ENCODE results near the gene MGAT3. TPM values are rescaled to one million over a fixed set of nuclear protein-coding genes. Genes with fewer than 3 reads are reported as not detected.
"Not testable (repeated sequence)": the region's sequence is repeated elsewhere in the genome, so short reads cannot be mapped to it uniquely, and the experiment has no call there.

The MGAT3 gene
- total RNA-seq, 1 experiment from 2014 or later: not detected

- DNase-seq (ENCODE audit: low read depth): no peak
These were observed 34.3 kb downstream of the MGAT3 start for GRCh38 chr22:39490966-39491680.

- no peak for DNase-seq (ENCODE audit: low read depth)
These were observed 34.9 kb downstream of the MGAT3 start for GRCh38 chr22:39491696-39492095.

- no peak for DNase-seq (ENCODE audit: low read depth)
These were observed 35.4 kb downstream of the MGAT3 start for GRCh38 chr22:39492186-39492585.

- DNase-seq (ENCODE audit: low read depth): peak; percentile 80
These were observed 36.9 kb downstream of the MGAT3 start for GRCh38 chr22:39493759-39494158.

GRCh38 chr22:39494471-39495120 lies 37.8 kb downstream of the MGAT3 start:
- no peak for DNase-seq (ENCODE audit: low read depth)

- DNase-seq (ENCODE audit: low read depth): peak; percentile 62
These were observed 39.5 kb downstream of the MGAT3 start for GRCh38 chr22:39496131-39496838.

- no peak for DNase-seq (ENCODE audit: low read depth)
These were observed 40.6 kb downstream of the MGAT3 start for GRCh38 chr22:39497429-39497828.

- DNase-seq (ENCODE audit: low read depth): no peak
These were observed 41.6 kb downstream of the MGAT3 start for GRCh38 chr22:39498368-39498767.

GRCh38 chr22:39498802-39499201 lies 42.0 kb downstream of the MGAT3 start:
- DNase-seq (ENCODE audit: low read depth): no peak

- DNase-seq (ENCODE audit: low read depth): no peak
These were observed 43.3 kb downstream of the MGAT3 start for GRCh38 chr22:39500101-39500500.

- DNase-seq (ENCODE audit: low read depth): no peak
These were observed 44.9 kb downstream of the MGAT3 start for GRCh38 chr22:39501644-39502108.

- DNase-seq (ENCODE audit: low read depth): peak; percentile 92
These were observed 45.4 kb downstream of the MGAT3 start, which contains the start of gene MIEF1 for GRCh38 chr22:39502109-39502788. Gene MIEF1 (plus strand): TSS chr22:39502290. CDS start chr22:39511295, 9,005 bp downstream.

GRCh38 chr22:39502789-39503409 lies 46.1 kb downstream of the MGAT3 start:
- no peak for DNase-seq (ENCODE audit: low read depth)

GRCh38 chr22:39503630-39504029 lies 46.8 kb downstream of the MGAT3 start:
- DNase-seq (ENCODE audit: low read depth): no peak

GRCh38 chr22:39504071-39504470 lies 47.3 kb downstream of the MGAT3 start:
- no peak for DNase-seq (ENCODE audit: low read depth)

GRCh38 chr22:39507021-39507420 lies 50.2 kb downstream of the MGAT3 start:
- not testable (repeated sequence) for DNase-seq (ENCODE audit: low read depth)

- DNase-seq (ENCODE audit: low read depth): no peak
These were observed 51.6 kb downstream of the MGAT3 start for GRCh38 chr22:39508393-39508792.

GRCh38 chr22:39510529-39511149 lies 53.8 kb downstream of the MGAT3 start:
- no peak for DNase-seq (ENCODE audit: low read depth)

GRCh38 chr22:39511226-39511625 lies 54.4 kb downstream of the MGAT3 start:
- DNase-seq (ENCODE audit: low read depth): no peak

GRCh38 chr22:39512026-39512425 lies 55.2 kb downstream of the MGAT3 start:
- DNase-seq (ENCODE audit: low read depth): no peak

GRCh38 chr22:39513791-39514190 lies 57.0 kb downstream of the MGAT3 start:
- no peak for DNase-seq (ENCODE audit: low read depth)

Measured in M059J (cell line).